ENCODE results near the gene PITPNM1.

DNA sequence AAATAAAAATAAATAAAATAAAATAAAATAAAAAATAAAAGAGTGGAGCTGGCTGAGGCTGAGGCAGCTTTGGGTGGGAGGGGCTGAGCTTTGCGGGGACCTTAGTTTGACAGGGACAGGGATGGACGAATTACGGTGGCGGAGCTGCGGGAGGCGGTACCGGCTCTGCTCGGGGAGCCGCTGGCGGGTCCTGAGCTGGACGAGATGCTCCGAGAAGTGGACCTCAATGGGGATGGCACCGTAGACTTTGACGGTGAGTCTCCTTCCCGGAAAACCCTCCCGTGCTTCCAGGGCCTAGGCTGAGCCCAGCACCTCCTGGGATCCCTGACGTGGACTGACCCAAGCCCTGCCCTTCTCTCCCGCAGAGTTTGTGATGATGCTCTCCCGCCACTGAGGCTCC is 46.9 kb downstream of the PITPNM1 start:
- no peak for TF ChIP-seq CTCF (IDR thresholded peaks at IDR 0.05; ENCODE audit: poor library complexity, severe bottlenecking)
- no peak for TF ChIP-seq TAF1 (IDR thresholded peaks at IDR 0.05; ENCODE audit: low read depth)
- no peak for TF ChIP-seq EP300 (conservative IDR thresholded peaks at IDR 0.05; ENCODE audit: poor library complexity, severe bottlenecking)
- no peak for TF ChIP-seq POLR2AphosphoS5 (IDR thresholded peaks at IDR 0.05)
- no peak for TF ChIP-seq RAD21 (conservative IDR thresholded peaks at IDR 0.05)
- no peak for TF ChIP-seq EZH2 (IDR thresholded peaks at IDR 0.05; ENCODE audit: borderline replicate concordance, insufficient read depth, low read length, poor library complexity, severe bottlenecking)
